Activated CD8-positive, alpha-beta memory T cell treated with anti-CD3 and anti-CD28 coated beads, Interleukin-2, amount 50 U/mL, for 24 hours (primary cell): ENCODE measurements around the gene DPY19L3.
"Not testable (repeated sequence)": the region's sequence is repeated elsewhere in the genome, so short reads cannot be mapped to it uniquely, and the experiment has no call there.

Source experiments
- DNase-seq: peaks from one replicate; pipeline ENCODE4 v3.0.0-alpha.2; 2020; ENCODE audit errors: extremely low read depth

DPY19L3 gene

GRCh38 chr19:32498648-32499200, 93.2 kb downstream of the DPY19L3 start:
- no peak for DNase-seq

GRCh38 chr19:32512498-32512897, 106.9 kb downstream of the DPY19L3 start:
- DNase-seq = not testable (repeated sequence)

DNA sequence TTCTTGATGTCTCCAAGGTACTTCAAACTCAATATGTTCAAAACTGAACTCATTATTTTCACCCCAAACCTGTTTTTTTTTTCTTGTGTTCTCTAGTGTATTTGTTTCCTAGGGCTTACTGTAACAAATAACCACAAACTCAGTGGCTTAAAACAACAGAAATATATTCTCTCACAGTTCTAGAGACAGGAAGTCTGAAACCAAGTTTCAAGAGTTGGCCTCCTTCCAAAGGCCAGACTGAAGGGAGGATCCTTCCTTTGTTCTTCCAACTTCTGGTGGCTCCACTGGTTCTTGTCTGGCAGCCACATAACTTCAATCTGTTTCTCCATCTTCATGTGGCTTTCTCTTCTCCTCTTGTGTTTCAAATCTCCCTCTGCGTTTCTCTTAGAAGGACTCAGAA, 113.5 kb downstream of the DPY19L3 start:
- no peak for DNase-seq

DNA sequence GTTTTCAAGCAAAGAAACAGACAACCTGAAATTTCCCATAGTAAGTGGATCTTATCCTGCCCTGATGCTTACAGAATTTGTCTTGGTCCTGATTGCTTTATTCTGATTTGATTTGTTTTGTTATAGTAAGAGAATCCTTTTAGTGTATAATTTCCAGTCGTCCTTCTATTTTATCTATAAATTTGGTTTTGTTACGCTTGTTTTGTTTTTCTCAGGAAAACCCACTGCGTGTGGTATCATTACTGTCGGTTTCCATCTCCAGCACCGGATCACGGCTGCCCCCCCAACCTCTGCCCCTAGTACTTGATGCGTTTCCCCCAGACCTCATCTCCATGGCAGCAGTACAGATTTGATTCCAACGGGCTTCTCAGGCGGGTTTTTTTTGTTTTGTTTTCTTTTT, 117.4 kb downstream of the DPY19L3 start:
- DNase-seq = no peak

- DNase-seq = no peak
These were observed 121.3 kb downstream of the DPY19L3 start for GRCh38 chr19:32526895-32527294.

GRCh38 chr19:32530773-32531172, 125.2 kb downstream of the DPY19L3 start:
- DNase-seq = no peak

DNA sequence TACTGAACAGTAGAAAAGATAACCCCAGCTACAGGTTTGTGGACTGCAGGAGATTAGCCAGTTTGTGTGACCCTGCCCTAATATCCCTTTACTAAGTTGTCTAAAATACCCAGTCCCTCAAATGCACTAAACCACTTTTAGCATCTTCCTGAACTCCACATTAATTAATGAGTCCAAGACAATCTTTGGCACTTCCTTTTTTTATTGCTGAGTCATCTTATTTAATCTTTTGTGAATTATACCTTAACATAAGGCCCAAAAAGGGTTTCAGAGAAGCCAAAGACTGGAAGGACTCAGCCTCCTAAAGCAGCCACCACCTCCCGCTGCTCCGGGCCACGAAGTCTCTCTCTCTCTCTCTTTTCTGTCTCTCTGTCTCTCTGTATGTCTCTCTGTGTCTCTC, 126.7 kb downstream of the DPY19L3 start:
- no peak for DNase-seq
